SK-N-DZ (cell line): ENCODE measurements around the gene SFXN5.

ENCODE experiments used
- DNase-seq: peaks from one replicate; pipeline ENCODE4 v3.0.0-alpha.2; 2015; ENCODE audit warnings: low spot score

The SFXN5 gene

DNA sequence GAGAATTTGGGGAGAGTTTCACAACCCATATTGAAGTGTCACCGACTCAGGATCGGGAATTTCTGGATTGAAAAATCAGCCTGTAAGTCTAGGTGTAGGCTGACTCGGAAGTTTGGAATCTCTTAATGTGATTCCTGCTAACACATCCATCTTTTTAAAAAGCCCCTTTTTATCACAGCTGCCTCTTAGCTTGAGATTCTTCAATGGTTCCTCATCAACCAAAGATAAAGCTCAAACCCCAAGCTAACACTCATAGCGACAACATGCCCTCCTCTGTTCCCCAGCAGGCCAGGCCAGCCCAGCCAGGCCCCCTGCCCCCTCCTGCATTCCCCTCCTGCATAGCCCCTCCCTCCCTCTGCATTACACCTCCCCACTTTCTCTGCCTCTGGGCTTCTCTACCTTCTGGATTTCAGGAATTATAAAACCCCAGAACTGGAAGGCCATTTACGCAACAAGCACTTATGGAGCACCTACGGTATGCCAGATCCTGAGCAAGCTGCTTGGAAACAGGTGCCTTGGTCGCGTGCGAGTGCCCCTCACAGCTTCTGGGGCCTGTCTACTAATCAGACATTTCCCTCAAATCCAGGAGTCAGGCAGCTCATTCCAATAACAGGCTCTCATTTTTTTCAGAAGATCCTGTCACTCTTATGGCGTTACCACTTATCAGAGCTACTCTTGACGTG lies 90.8 kb downstream of the SFXN5 start:
- DNase-seq = no peak

DNA sequence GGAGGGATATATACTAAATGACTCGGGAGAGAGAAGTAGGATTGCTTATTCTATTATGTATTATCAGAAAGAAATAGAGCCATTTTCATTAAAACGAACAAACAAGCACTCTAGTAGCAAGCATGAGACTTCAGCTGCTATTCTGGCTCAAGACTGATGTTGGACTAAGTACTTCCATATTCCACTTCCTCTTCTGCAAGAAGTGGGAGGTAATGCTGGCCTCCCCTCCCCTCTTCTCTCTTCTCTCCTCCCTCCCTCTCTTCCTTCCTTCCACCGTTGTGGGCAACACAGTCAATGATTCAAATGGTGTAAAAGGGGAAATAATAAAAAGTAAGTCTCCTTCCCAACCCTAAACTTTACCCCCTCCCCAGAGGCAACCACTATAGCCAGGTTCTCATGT lies 91.6 kb downstream of the SFXN5 start:
- DNase-seq = no peak

DNA sequence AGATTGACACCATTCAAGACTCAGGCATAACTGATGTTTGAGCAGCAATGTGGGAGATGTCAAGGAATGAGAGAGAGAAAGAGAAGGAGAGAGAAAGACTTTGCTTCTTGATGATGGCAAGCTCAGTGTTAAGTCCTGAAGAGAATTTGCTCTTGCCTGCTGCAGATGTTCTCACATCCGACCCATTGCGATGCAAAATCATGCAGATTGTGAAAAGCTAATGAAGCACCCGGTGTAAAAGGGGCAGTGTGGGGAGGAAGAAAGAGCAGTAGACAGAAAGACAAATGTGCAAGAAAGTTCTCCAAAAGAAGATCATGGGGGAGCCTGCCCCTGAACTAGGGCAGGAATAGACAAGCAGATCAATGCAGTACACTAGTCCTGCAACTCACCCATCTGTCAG lies 96.5 kb downstream of the SFXN5 start:
- DNase-seq = no peak

DNA sequence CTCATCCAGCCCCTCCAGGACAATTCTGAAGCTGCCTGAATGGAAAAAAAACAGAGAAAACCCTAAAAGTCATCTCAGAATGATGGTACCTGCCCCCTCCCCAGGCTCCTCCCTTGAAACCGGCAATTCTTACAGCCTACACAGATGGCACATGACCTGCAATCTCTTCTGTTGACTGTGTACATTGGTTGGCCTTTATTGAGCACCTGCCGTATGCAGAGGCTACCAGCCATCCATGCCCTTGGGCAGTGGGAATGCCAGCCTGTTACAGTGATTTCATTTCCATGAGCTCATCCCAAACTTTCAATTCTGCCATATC lies 97.1 kb downstream of the SFXN5 start:
- DNase-seq = no peak

DNA sequence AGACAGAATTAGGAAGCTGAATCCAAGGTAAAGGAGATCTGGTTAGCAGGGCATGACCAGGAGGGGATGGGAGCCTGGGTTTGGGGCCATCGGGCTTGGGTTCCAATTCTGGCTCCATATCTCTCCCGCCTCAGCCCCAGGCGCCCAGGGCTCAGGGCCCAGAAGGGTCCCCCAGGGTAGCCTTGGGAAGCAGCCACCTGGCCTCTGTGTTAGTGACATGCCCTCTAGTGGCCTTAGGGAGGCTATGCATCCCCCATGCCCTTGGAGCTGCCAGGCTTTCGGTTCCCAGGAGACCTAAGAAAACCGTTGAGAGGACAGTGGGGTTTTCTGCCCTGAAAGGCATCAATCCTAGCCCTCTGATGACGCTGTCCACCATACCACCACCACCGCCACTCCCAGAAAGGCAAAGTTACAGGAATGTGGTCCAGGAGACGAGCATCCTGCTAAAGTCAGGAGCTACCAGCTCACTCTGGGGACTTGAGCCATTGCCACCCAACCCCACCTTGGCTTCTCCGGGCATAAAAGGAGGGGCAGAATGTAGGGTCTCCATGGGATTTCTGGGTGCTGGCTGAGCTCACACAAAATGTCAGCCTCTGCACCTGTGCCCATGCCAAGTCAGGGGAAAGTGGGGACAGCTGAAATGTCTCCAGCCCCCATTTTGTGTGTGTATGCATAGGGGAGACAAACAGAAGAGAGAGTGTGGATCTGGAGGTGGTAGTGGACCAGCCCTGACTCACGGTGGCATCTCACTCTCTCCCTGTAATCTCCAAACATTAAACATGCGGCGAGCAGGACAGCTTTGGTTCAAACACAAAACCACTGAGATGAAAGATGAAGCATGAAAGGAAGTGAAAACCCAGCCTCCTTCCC lies 97.7 kb downstream of the SFXN5 start:
- DNase-seq = peak; percentile 74

DNA sequence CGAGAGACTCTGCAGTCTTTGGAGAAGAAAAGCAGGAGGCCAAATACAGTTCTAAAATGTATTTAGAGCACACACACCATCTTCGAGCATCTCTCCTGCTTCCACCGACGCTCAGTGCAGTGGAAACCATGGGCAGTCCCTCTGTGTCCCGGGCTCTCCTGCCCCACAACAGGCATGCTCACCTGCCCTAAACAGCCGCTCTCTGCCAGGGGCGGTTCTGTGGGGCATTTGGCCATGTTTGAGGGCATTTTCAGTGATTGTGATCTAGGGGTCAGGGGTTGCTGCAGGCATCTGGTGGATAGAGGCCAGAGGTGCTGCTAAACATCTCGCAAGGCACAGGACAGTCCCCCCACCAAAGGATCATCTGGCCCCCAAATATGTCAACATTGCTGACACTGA lies 98.4 kb downstream of the SFXN5 start:
- DNase-seq = no peak

DNA sequence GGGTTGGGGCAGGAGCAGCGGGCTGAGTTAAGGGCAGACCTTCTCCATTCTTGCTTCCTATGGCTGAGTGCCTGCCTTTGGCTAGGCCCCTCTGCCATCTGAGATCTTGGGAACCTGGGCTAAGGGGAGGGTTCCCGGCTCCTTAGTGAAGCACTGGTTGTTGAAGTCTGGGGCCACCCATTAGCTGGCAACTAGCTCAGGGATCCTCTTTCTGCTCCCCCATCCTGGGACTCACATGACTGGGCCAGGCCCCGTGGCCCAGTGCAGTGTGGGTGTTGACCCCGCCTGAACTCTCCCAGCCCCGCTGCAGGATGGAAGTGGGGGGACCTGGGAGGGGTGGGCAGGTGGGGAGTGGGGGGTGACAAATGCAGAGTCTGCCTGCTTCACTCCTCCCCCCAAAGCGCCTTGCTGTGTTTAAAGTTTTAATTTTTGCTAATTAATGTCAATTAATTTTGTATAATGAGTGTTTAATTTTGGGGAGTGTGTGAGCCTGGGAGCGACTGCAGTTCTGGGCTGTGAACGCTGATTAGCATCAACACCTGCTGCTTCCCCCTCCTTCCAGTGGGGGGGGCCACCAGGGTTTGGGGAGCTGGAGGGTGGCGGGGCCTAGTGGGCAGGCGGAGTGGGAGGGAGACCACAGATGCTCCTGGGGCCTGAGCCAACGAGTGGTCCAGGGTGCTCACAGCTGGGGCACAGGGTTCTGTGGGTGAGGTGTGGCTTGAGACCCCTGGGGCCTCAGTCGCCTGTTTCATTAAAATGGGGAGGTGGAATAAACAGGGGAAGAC lies 99.0 kb downstream of the SFXN5 start:
- DNase-seq = no peak

DNA sequence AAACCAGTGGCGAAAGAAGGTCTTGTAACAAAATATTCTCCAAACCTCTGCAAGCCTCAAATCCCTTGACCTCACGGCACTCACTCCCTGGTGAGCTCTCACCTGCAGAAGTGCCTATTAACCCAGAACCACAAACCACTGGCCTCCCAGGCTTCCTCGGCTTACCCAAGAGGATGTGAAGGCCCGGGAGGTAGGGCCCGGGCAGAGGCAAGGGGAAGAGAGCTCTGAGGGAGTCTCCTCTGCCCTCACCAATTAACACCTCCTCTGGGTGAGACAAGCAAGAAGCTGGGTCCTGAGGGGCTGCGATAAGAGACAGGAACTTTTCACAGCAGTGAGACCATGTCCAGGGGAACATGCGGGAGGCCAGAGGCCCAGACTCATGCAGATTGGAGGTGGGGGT lies 100.5 kb downstream of the SFXN5 start:
- DNase-seq = no peak

DNA sequence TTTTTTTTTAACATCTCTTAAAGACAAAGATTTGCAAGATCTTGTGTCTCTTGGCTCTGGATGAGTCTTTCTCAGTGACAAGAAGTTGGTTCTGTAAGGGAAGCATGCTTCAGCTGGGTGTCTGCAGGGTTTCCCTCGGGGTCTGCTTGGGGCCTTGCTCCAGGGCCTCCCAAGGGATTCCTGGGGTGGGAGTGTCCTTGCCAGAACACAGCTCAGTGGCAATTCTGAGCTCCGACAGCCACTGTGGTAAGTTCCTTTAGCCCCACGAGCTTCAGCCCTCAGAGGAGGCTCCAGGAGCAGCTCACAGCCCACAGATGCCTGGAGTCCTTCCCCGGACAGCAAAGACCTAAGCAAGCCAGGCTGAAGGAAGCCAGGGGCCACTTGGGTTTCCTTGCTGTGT lies 101.8 kb downstream of the SFXN5 start:
- no peak for DNase-seq

DNA sequence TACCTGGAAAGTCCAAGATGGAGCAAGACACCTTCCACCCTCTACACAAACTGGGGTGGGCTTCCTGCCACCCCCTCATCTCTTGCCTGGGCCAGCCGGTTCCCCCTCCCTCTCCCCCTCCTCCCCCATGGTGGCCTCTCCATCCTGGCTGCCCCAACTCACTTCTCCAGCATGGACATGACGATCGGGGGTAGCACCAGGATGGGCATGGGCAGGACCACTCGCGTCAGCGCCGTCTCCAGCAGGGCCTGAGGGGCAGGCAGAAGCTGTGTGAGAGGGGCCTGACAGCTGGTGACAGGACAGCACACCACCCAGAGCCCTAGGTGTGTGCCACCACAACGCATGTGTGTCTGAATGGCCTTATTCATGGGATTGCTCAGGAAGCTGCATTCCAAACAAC lies 103.2 kb downstream of the SFXN5 start:
- DNase-seq = no peak

DNA sequence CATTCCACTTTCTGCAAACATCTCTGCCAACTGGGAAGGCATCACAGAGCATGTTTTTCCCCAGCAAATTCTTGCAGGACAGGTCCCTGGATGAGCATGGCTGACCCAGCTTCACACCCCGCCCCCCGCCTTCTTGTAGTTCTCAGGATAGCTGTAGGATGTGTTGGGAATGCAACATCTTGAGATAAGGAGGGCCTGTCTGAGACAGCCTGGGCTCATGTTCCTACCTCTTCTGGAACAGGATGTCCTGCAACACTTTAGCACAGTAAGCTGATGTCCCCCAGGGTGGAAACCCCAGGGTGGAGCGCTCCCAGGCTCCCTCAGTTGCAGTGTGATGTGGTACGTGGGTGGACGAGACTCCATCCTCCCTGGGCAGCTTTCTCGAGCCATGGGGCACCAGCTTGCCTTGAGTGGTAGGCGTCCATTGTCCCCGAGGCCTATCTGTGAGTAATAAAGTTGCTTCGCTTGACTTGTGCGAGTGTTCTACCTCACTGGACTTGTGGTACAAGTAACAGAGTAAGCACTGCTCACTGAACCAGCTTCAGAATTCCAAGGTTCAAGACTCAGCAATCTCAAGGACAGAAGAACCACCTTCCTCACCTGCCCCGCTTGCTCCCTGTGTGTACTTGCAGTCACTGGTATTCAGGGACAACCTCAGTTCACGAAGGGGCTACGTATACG lies 105.6 kb downstream of the SFXN5 start:
- no peak for DNase-seq

DNA sequence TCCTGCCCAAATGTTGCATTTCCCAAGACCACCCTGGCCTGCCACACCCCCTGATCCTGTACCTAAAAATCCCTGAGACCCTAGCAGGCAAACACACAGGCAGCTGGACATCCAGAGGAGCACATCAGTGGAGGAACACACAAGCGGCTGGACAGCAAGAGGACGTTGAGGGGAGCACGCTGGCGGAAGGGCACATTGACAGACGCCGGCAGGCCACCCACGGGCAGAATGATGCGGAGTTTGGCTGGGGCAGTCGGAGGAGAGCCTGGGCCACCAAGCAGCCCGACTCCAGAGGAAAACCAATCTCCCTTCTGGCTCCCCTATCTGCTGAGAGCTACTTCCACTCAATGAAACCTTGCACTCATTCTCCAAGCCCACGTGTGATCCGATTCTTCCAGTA lies 106.5 kb downstream of the SFXN5 start:
- no peak for DNase-seq

DNA sequence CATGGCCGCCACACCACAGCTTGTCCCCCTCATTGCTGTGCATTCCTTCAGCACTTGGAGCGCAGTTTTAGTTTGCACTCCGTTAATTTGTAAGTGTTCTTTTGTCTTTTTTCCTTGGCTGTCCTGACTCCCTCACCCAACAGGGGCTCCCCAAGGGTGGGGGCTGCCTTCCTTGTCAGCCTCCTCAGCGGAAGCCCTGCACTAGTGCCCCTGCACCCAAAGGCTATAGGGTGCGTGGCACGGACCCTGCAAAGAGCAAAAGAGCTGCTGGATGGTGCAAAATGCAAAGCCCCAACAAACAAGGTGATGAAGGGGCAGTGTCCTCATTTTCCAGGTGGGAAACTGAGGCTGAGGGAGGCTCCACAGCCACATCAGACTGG lies 107.4 kb downstream of the SFXN5 start:
- no peak for DNase-seq

DNA sequence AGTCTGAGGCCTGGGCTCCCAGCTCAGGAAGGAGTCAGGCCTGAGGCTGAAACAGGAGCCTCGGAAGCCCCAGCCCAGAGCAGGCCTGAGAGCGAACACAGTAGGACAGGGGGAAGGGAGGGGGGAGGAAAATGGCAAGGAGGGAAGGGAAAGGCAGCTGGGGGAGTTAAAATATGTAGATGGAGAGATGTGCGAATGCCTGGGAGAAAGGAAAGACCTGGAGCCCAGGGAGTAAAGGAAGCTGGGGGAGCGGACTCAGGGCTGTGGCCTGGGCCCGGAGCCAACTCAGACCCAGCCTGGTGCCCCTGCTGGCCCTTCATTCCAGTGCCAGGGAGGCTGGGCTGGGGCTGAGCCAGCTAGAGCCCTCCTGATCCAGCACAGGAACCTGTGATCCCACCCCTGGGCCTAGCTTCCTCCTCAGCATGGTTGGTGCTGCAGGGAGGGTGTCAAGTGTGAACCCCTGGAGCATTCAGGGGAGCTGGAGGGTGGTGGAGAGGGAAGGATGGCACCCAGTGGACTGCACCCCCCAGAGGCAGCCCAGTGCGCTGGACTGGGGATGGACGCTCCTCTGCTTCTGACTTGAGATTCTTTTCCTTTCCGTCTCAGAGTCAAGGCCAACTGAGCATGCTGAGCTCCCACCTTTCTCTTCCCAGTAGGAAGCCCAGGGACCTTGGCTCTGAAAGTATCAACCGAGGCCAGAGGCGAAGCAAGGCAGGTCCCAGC lies 107.9 kb downstream of the SFXN5 start:
- DNase-seq = no peak

DNA sequence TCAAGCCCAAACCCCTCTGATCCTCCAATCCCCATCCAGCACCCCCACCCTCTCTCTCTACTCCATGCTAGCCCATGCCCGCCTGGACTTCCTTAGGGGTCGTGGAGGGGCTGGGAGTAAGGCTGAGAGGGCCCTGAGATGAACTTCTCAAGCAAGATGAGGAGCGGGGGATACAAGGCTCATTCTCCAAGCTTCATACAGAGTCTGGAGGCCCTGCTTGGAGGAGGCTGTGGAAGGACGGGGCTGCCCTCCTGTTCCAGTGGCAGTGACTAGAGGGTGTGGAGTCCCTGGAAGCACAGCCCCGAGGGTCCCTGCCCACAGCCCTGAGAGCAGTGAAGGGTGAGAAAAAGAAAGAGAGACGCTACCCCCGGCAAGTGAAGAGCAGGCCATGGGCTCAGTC lies 108.6 kb downstream of the SFXN5 start:
- no peak for DNase-seq

DNA sequence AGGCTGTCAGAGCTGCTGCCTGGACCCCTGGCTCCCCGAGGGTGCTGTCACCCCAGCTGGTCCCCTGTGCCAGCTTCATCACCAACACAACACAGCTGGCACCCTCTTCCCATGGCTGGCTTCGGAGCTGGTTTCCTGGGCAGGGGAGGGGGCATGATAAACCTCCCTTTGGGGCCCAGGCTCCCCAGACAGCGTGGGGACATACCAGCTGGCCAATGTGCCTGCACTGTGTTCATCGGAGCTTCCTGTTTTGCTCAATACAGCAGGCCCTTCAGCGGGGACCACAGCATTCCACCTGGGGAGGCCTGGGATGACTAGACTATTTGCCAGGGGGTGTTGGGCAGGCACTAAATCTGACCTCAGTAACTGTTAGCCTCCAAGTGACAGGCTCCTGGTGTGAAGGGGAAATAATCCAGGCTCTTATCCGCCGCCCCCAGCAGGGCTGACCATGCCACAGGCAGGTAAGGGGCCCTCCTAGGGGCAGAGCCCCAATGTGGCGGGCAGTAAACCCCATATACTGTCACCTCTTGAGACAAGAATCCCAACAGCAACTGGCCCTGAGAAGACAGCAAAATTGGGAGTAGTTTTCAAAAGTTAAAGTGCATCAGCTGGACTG lies 109.6 kb downstream of the SFXN5 start:
- DNase-seq = no peak

DNA sequence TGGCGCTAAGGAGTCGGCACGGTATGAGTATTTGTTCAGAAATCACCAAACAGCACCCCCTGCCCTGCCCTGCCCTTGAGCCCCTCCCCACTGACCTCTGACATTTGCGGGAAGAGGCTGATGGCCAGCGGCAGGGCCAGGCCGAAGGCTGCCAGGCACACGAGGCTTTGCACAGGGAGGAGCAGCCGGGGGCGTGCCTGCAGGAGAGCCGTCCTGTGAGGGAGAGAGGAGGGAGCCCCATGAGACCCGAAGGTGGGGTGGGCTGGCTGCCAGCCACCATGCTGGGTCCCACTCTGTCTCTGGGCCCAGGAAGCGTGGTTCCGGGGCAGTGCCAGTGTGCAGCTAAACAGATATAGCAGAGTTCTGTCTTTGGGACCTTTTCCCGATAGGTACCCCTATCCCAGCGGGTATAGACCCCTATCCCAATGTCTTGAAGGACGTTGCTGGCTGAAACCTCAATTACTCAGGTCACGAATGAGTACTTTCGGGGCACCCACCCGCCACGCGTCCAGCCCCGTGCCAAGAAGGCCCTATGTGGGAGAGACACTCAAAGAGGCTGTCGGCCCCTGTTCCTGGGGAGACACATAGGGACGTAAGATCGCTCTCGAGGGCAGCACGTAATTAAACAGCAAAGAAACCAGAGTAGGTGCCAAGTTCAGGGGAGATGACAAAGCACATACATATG lies 110.3 kb downstream of the SFXN5 start:
- DNase-seq = no peak

DNA sequence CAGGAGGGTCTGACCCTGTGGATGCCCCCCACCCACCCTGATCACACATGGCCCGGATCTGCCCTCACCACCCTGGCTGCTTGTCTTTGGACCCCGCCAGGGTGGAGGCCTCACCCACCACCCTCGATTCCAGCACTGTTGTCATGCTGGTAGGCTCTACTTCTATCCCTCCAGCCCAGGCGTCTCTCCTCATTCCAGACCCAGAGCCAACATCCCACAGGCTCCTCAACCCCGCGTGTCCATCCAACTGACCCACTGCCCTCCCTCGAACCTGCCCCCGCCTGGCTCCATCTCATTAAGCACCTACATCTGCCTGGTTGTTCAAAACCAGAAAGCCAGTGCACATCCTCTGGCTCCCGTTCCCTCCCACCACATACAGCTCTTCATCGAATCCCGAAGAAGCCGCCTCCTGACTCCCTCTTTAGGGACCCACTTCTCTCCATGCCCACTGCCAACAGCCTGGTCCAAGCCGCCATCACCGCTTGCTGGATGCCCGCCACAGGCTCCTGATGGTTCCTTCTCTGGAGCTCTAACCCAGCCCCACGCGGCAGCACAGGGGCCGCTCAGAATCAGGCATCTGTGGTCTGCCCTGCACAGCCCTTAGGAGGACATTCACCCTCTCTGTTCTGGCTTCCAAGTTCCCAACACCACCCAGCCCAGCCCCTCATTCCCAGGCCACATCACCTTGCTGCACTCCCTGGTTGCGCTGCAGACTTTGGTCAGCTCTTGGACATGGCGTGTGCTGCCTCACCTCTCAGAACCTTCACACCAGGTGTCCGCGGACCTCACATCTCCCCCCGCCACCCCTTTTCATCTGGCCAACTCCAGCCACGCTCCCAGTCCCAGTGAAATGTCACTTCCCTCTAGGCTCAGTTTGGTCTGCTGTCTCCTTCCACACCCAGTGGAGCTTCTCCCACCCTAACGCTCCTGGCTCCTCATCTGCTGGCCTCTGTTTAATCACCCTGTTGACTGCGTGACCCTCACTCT lies 111.2 kb downstream of the SFXN5 start:
- DNase-seq = no peak

DNA sequence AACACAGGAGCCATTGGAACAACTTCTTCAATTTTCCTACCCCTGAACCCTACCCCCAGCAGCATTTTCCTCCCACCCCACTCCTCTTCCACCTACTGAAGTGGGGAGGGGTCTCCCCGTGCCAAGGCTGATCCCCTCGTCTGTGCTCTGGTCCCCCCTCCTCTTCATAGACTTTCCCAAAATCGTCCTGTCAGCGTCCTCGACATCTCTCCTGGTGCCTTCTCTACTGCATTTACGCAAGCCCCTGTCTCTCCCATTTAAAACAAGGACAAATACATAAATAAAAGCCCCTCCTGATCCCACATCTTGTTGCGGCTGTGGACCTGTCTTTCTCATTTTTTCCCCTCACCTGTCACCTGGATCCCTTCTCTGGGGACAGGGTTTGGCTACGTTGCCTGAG lies 112.0 kb downstream of the SFXN5 start:
- no peak for DNase-seq
